Peyer's patch (tissue), 4 donors: ENCODE data around the gene TCP11L2. TPM values are rescaled to one million over a fixed set of nuclear protein-coding genes. Genes with fewer than 3 reads are reported as not detected.
A peak's percentile ranks its signal among the peaks of the same experiment; 100 is the strongest.

Experiments
- DNase-seq, 3 donors: peaks; one replicate each; pipeline ENCODE4 v3.0.0-alpha.2; 2017 to 2019
- H3K27ac ChIP-seq, 4 donors: fragments of 200-600 bp; sonication (generic); one replicate each; pipeline ENCODE4 v1.5.1; 2016 to 2019
- H3K27me3 ChIP-seq, 2 donors: fragments of 200-600 bp; sonication (generic); one replicate each; pipeline ENCODE4 v1.5.1; 2019
- H3K36me3 ChIP-seq, 3 donors: fragments of 200-600 bp; sonication (generic); one replicate each; pipeline ENCODE4 v1.5.1; 2016 to 2019
- H3K4me1 ChIP-seq, 4 donors: fragments of 200-600 bp; sonication (generic); one replicate each; pipeline ENCODE4 v1.5.1; 2016 to 2019
- H3K4me3 ChIP-seq, 4 donors: fragments of 200-600 bp; sonication (generic); 1 replicate in 3 of 4; 2 replicates in 1 of 4; pipeline ENCODE4 v1.5.1; 2016 to 2019; ENCODE audit warnings: mild to moderate bottlenecking in 1 of 4
- H3K9me3 ChIP-seq, 4 donors: fragments of 200-600 bp; sonication (generic); one replicate each; pipeline ENCODE4 v1.5.1; 2016 to 2019; ENCODE audit warnings: mild to moderate bottlenecking in 1 of 4
- CTCF ChIP-seq, 6 experiments: fragments of 450-650 bp in 4 of 6; fragments of 200-600 bp in 2 of 6; sonication (generic) in 1 of 6; IDR thresholded peaks; one replicate each; pipeline ENCODE4 v1.5.1; 2017 to 2019; ENCODE audit warnings: antibody characterized with exemption in 6 of 6, mild to moderate bottlenecking in 3 of 6, moderate library complexity in 1 of 6
- POLR2A ChIP-seq, 2 donors: fragments of 450-650 bp; IDR thresholded peaks; one replicate each; pipeline ENCODE4 v1.5.1; 2017; ENCODE audit warnings: antibody characterized with exemption in 2 of 2, mild to moderate bottlenecking in 2 of 2, moderate library complexity in 2 of 2
- total RNA-seq, 4 donors: library from RNA; depleted of rRNA; stranded (reverse); fragments of >200 nt; gene quantifications; one replicate each; pipeline ENCODE4 v1.1.0, GENCODE V29; 2016

The TCP11L2 gene
- total RNA-seq, 4 donors from 2014 or later, result 39.9 to 63.5 (median 48.9) TPM

DNA sequence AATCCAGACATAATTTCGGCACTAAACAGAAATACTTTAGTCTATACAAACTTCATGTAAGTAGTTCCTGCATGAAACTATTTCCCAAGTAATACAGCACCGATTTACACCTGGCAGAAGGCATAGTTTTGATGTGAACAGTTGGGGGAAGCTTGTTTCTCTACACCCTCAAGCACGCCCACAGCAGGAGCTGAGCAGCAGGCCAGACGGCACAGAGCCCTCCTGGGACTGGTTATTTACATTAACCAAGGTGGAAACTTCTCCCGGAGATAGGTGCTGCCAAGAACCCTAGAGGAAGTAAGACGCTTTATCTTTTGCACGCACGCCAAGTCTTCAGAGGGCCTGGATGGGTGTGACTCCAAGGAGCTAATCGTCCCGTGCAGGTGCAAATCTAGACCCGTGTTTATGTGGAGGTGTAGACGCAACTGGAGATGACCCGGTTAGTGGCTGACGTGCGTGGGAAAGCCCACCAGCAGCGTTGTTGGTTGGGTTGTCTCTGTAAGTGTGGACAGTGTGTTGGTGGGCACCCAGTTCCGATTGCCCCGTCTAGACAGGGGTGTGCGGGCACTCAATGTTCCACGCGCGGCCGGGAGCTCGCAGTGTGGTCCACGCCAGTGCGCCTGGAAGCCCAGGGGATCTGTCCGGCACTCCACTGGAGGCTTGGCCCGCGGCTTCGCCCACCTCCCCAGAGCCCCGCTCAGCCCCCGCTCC, 767 bp upstream of the TCP11L2 start:
- H3K36me3 ChIP-seq, result no peaks in the 10 kb centered on the region
- H3K27me3 ChIP-seq, result no peaks in the 10 kb centered on the region
- H3K4me1 ChIP-seq, result peaks cover 0 to 34% (median 10%) of the 10 kb centered on the region in 4 donors

DNA sequence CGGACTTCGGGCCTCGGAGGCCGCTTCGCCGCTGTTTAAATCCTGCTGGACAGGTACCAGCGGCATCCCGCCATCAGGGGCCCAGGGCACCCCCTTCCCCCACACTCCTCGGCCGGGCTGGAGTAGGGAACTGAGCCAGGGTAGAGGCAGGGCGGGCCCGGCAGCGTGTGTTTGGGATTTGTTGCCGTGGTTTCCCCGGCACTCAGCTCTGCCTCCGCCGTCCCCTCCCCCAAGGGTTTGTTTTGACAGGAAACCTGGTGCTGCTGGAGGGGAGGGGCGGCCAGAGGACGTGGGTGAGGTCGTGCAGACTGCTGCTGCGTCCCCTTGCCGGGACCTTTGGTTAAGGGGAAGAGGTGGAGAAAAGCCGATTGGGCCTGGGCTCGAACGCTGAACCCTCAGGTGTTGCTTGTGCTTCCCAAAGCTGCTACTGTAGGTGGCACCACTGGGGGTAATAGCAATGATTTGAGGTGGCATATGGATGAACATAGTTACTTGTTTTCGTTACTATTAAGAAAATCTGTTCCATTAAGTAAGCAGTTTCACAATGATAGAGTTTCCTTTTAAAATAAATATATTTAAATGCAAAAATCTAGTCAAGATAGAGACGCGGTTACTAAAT, 778 bp downstream of the TCP11L2 start:
- H3K36me3 ChIP-seq, result no peaks in the 10 kb centered on the region
- DNase-seq, result peak; percentile 90 to 94 (median 91)
- H3K27ac ChIP-seq, result peak overlapping the region; percentile 92 to 98 (median 94)
- H3K4me1 ChIP-seq, result peaks cover 0 to 49% (median 12%) of the 10 kb centered on the region in 4 donors
- peak in 1 of 2 donors; percentile 6 for TF ChIP-seq POLR2A (IDR thresholded peaks at IDR 0.05)
- peak in 1 of 6 experiments; percentile 13 for TF ChIP-seq CTCF (IDR thresholded peaks at IDR 0.05)
- H3K27me3 ChIP-seq, result no peaks in the 10 kb centered on the region
- no peaks in the 10 kb centered on the region for H3K9me3 ChIP-seq
- peak overlapping the region; percentile 73 to 86 (median 80) for H3K4me3 ChIP-seq

More for the DNA sequence above, 767 bp upstream of the TCP11L2 start:
- H3K9me3 ChIP-seq, result no peaks in the 10 kb centered on the region
- peak; percentile 78 to 91 (median 80) for DNase-seq
- peak overlapping the region; percentile 73 to 86 (median 80) for H3K4me3 ChIP-seq
- TF ChIP-seq POLR2A (IDR thresholded peaks at IDR 0.05) (peak; percentile 25 to 40), CTCF (IDR thresholded peaks at IDR 0.05) (peak in 2 of 6 experiments; percentile 26 to 27)
- H3K27ac ChIP-seq, result peak overlapping the region; percentile 92 to 98 (median 94)

DNA sequence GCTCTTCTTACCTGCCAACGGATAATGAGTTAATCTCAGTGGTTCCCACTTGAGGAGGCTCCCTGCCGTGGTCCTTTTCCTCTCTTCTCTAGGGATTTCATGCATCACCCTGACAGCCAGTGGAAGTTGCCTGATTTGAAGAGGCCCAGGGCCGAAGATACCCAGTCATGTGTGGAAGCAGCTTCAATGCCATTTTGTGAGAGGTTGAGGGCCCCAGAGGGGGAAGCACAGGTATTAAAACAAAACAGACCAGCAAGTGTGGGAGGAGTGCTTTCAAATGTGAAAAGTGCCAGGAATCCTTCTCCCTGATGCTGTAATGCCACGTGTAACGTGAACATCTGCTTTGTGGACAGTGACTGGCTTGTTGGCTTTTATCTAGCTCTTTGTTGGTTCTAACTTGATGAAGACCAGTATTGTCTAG, 1.5 kb downstream of the TCP11L2 start:
- peak overlapping the region; percentile 22 to 95 (median 92) for H3K27ac ChIP-seq
- DNase-seq, result no peak
- no peaks in the 10 kb centered on the region for H3K27me3 ChIP-seq
- TF ChIP-seq CTCF (IDR thresholded peaks at IDR 0.05) (no peak), POLR2A (IDR thresholded peaks at IDR 0.05) (no peak)
- peak overlapping the region; percentile 73 to 86 (median 80) for H3K4me3 ChIP-seq
- H3K9me3 ChIP-seq, result no peaks in the 10 kb centered on the region
- no peaks in the 10 kb centered on the region for H3K36me3 ChIP-seq
- peaks cover 0 to 55% (median 12%) of the 10 kb centered on the region in 4 donors for H3K4me1 ChIP-seq

GRCh38 chr12:106304797-106305196, 2.3 kb downstream of the TCP11L2 start:
- H3K4me3 ChIP-seq, result peak overlapping the region in 1 of 4 donors; percentile 81
- H3K36me3 ChIP-seq, result no peaks in the 10 kb centered on the region
- no peaks in the 10 kb centered on the region for H3K27me3 ChIP-seq
- TF ChIP-seq CTCF (IDR thresholded peaks at IDR 0.05) (no peak), POLR2A (IDR thresholded peaks at IDR 0.05) (no peak)
- H3K27ac ChIP-seq, result no peak overlapping the region
- peaks cover 0 to 63% (median 12%) of the 10 kb centered on the region in 4 donors for H3K4me1 ChIP-seq
- H3K9me3 ChIP-seq, result no peaks in the 10 kb centered on the region
- DNase-seq, result no peak

GRCh38 chr12:106305376-106305775, 2.8 kb downstream of the TCP11L2 start:
- Histone ChIP-seq H3K27me3 (no peaks in the 10 kb centered on the region), H3K27ac (no peak overlapping the region), H3K4me1 (peaks cover 0 to 68% (median 12%) of the 10 kb centered on the region in 4 donors), H3K9me3 (no peaks in the 10 kb centered on the region), H3K36me3 (no peaks in the 10 kb centered on the region), H3K4me3 (no peak overlapping the region)
- TF ChIP-seq POLR2A (IDR thresholded peaks at IDR 0.05), result no peak
- TF ChIP-seq CTCF (IDR thresholded peaks at IDR 0.05), result no peak
- no peak for DNase-seq
